ENCODE results near the gene CPA2. TPM values are rescaled to one million over a fixed set of nuclear protein-coding genes. Genes with fewer than 3 reads are reported as not detected.

CPA2 gene
- total and polyA plus RNA-seq, 4 donors, result 0.38 to 2.8 (median 0.86) TPM

Other genes starting within 250 kb of the CPA2 start
- 10 to 100 TPM in 1 of 2 donors, 1 to 10 TPM in 1; 9.3 to 13.5 TPM for gene ZC3HC1, start 215.5 kb upstream of the CPA2 start, total RNA-seq
- gene ZC3HC1, start 215.5 kb upstream of the CPA2 start, polyA plus RNA-seq, result 10 to 100 TPM in 1 of 2 donors, 1 to 10 TPM in 1; 4.3 to 13.4 TPM
- 10 to 100 TPM; 27.2 to 28.5 TPM for gene KLHDC10, start 196.3 kb upstream of the CPA2 start, total RNA-seq
- 1 to 10 TPM; 5.0 to 9.7 TPM for gene KLHDC10, start 196.3 kb upstream of the CPA2 start, polyA plus RNA-seq
- gene TMEM209, start 61.5 kb upstream of the CPA2 start, total RNA-seq, result 10 to 100 TPM; 11.7 to 13.7 TPM
- 1 to 10 TPM; 3.8 to 5.6 TPM for gene TMEM209, start 61.5 kb upstream of the CPA2 start, polyA plus RNA-seq
- not detected for gene SSMEM1, start 59.0 kb upstream of the CPA2 start, total RNA-seq
- not detected for gene SSMEM1, start 59.0 kb upstream of the CPA2 start, polyA plus RNA-seq
- 1 to 10 TPM in 1 of 2 donors, under 1 TPM in 1; 0.45 to 1.0 TPM for gene CPA4, start 26.3 kb downstream of the CPA2 start, total RNA-seq
- gene CPA4, start 26.3 kb downstream of the CPA2 start, polyA plus RNA-seq, result under 1 TPM in 1 of 2 donors, not detected in 1; 0.18 TPM
- gene CPA5, start 78.0 kb downstream of the CPA2 start, total RNA-seq, result not detected
- gene CPA5, start 78.0 kb downstream of the CPA2 start, polyA plus RNA-seq, result not detected
- 1 to 10 TPM; 3.6 to 5.9 TPM for gene CPA1, start 113.6 kb downstream of the CPA2 start, total RNA-seq
- 1 to 10 TPM; 6.5 to 9.4 TPM for gene CPA1, start 113.6 kb downstream of the CPA2 start, polyA plus RNA-seq
- 1 to 10 TPM; 6.2 to 6.6 TPM for gene CEP41, start 174.2 kb downstream of the CPA2 start, total RNA-seq
- gene CEP41, start 174.2 kb downstream of the CPA2 start, polyA plus RNA-seq, result 1 to 10 TPM; 2.1 to 7.5 TPM
- gene MEST, start 225.2 kb downstream of the CPA2 start, total RNA-seq, result 10 to 100 TPM in 1 of 2 donors, 1 to 10 TPM in 1; 9.0 to 23.0 TPM
- gene MEST, start 225.2 kb downstream of the CPA2 start, polyA plus RNA-seq, result 1 to 10 TPM; 2.7 to 4.9 TPM

Data from aorta (tissue), 4 donors.